ENCODE measurements around the gene GPS2.

GRCh38 chr17:7292729-7293128 is 22.4 kb downstream of the GPS2 start:
- TF ChIP-seq POLR2A (IDR thresholded peaks at IDR 0.05) (no peak), POLR2AphosphoS5 (IDR thresholded peaks at IDR 0.05; ENCODE audit: insufficient read depth in 1 of 2, low read depth in 1 of 2) (peak in 1 of 2 donors; percentile 36)
- TF ChIP-seq, protein P1, sequence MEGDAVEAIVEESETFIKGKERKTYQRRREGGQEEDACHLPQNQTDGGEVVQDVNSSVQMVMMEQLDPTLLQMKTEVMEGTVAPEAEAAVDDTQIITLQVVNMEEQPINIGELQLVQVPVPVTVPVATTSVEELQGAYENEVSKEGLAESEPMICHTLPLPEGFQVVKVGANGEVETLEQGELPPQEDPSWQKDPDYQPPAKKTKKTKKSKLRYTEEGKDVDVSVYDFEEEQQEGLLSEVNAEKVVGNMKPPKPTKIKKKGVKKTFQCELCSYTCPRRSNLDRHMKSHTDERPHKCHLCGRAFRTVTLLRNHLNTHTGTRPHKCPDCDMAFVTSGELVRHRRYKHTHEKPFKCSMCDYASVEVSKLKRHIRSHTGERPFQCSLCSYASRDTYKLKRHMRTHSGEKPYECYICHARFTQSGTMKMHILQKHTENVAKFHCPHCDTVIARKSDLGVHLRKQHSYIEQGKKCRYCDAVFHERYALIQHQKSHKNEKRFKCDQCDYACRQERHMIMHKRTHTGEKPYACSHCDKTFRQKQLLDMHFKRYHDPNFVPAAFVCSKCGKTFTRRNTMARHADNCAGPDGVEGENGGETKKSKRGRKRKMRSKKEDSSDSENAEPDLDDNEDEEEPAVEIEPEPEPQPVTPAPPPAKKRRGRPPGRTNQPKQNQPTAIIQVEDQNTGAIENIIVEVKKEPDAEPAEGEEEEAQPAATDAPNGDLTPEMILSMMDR (IDR thresholded peaks at IDR 0.05) = no peak

Measured in vagina (tissue), 2 donors.